Gastrocnemius medialis (tissue), 4 donors: ENCODE results near the gene CDKN2AIP.

ENCODE experiments used
- POLR2A ChIP-seq, 2 donors: fragments of 450-650 bp; IDR thresholded peaks; one replicate each; pipeline ENCODE4 v1.6.1; 2017; ENCODE audit warnings: antibody characterized with exemption in 2 of 2, mild to moderate bottlenecking in 2 of 2, moderate library complexity in 2 of 2
- TF ChIP-seq, protein P1 (sequence below), 5 experiments: fragments of 450-650 bp in 3 of 5; fragments of 200-600 bp in 2 of 5; sonication (generic) in 2 of 5; IDR thresholded peaks in 4 of 5; conservative IDR thresholded peaks in 1 of 5; 1 replicate in 4 of 5; 2 replicates in 1 of 5; pipeline ENCODE4 v1.5.1; 2016 to 2019; ENCODE audit warnings: antibody characterized with exemption in 5 of 5, mild to moderate bottlenecking in 3 of 5, moderate library complexity in 3 of 5

DNA sequence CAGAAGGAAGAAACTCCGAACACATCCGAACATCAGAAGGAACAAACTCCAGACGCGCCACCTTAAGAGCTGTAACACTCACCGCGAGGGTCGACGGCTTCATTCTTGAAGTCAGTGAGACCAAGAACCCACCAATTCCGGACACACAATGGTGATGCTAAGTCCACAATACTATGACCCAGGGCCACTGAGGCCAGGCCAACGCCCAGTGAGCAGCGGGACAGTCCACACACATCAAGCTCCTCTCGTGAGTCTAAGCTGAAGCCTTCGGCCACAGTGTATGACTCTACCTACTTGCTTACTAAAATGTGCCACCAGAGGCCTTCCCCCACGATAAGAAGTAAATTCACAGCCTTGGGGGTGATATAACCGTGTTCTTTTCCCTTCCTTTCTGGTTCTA lies 10.2 kb upstream of the CDKN2AIP start:
- TF ChIP-seq, protein P1, sequence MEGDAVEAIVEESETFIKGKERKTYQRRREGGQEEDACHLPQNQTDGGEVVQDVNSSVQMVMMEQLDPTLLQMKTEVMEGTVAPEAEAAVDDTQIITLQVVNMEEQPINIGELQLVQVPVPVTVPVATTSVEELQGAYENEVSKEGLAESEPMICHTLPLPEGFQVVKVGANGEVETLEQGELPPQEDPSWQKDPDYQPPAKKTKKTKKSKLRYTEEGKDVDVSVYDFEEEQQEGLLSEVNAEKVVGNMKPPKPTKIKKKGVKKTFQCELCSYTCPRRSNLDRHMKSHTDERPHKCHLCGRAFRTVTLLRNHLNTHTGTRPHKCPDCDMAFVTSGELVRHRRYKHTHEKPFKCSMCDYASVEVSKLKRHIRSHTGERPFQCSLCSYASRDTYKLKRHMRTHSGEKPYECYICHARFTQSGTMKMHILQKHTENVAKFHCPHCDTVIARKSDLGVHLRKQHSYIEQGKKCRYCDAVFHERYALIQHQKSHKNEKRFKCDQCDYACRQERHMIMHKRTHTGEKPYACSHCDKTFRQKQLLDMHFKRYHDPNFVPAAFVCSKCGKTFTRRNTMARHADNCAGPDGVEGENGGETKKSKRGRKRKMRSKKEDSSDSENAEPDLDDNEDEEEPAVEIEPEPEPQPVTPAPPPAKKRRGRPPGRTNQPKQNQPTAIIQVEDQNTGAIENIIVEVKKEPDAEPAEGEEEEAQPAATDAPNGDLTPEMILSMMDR (IDR thresholded peaks at IDR 0.05 in 4 of 5, conservative IDR thresholded peaks at IDR 0.05 in 1 of 5): no peak
- no peak for TF ChIP-seq POLR2A (IDR thresholded peaks at IDR 0.05)
